Prostate gland (tissue), 2 donors: ENCODE results near the gene FAM118B. TPM values are rescaled to one million over a fixed set of nuclear protein-coding genes. Genes with fewer than 3 reads are reported as not detected.
A peak's percentile ranks its signal among the peaks of the same experiment; 100 is the strongest.

ENCODE experiments used
- DNase-seq: peaks from one replicate; pipeline ENCODE4 v3.0.0-alpha.2; 2019; ENCODE audit warnings: low spot score
- H3K27ac ChIP-seq, 2 donors: fragments of 200-600 bp; sonication (generic); 2 replicates each; pipeline ENCODE4 v1.5.1; 2017 to 2019
- H3K27me3 ChIP-seq: fragments of 200-600 bp; sonication (generic); replicated peaks from 2 replicates; pipeline ENCODE4 v1.5.1; 2019; ENCODE audit not compliant: insufficient read depth
- H3K36me3 ChIP-seq, 2 donors: fragments of 200-600 bp; sonication (generic); 1 replicate in 1 of 2; 2 replicates in 1 of 2; pipeline versions ENCODE4 v1.5.1 to v1.8.1; 2017 to 2019
- H3K4me1 ChIP-seq: fragments of 200-600 bp; sonication (generic); replicated peaks from 2 replicates; pipeline ENCODE4 v1.5.1; 2019
- H3K4me3 ChIP-seq, 2 donors: fragments of 200-600 bp; sonication (generic); 2 replicates each; pipeline ENCODE4 v1.5.1; 2017 to 2019
- H3K9me3 ChIP-seq: fragments of 200-600 bp; sonication (generic); 2 replicates; pipeline ENCODE4 v1.5.1; 2017
- POLR2A ChIP-seq: fragments of 450-650 bp; IDR thresholded peaks from one replicate; pipeline ENCODE4 v1.6.1; 2016; ENCODE audit warnings: antibody characterized with exemption, mild to moderate bottlenecking
- POLR2AphosphoS5 ChIP-seq: sonication (generic); formaldehyde crosslinking; IDR thresholded peaks from one replicate; pipeline ENCODE4 v1.6.1; 2017; ENCODE audit warnings: antibody characterized with exemption
- WGBS: methylation state at CpG from one replicate; pipeline ENCODE4 v1.1.5; 2018; 5-methylcytosine and 5-hydroxymethylcytosine counted together
- intact Hi-C: fragments of 100-400 bp; cut with DNase I; formaldehyde crosslinking; loops from one replicate; pipeline ENCODE4 v1.14.2; 2022
- total RNA-seq, 2 donors: library from RNA; depleted of rRNA; stranded (reverse); fragments of >200 nt; gene quantifications; one replicate each; pipeline ENCODE4 v1.1.0, GENCODE V29; 2016
- TF ChIP-seq, protein P1 (sequence below), 4 experiments: fragments of 200-600 bp in 2 of 4; fragments of 450-650 bp in 2 of 4; sonication (generic) in 2 of 4; IDR thresholded peaks; 1 replicate in 3 of 4; 2 replicates in 1 of 4; pipeline ENCODE4 v1.5.1; 2016 to 2019; ENCODE audit warnings: antibody characterized with exemption in 4 of 4, mild to moderate bottlenecking in 2 of 4, moderate library complexity in 2 of 4

The FAM118B gene
- total RNA-seq, 2 donors from 2014 or later = 18.9 to 21.7 TPM

DNA sequence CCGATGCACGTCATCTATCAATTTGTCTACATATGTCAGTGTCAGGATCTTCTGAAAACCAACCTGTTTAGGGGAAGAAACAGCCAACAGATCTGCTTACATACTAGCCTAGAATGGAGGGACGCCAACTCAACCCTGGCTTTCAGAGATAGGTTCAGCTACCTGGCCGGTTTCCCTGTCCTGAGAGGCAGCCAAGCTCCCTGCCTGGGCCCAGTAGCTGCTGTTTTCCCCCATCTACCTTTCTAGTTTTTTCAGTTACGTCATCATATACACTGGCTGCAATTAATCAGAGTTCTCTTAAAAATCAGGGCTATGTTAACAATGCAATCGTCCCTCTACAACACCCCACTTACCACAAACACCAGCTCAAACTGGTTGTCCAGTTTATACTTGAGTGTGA is 56.1 kb downstream of the FAM118B start:
- no peaks in the 10 kb centered on the region for H3K9me3 ChIP-seq
- H3K36me3 ChIP-seq = peaks cover 3 to 21% of the 10 kb centered on the region in 2 donors
- peak overlapping the region; percentile 77 to 95 for H3K4me3 ChIP-seq
- DNase-seq = peak; percentile 60
- TF ChIP-seq POLR2A (no peak), POLR2AphosphoS5 (no peak)
- TF ChIP-seq, protein P1, sequence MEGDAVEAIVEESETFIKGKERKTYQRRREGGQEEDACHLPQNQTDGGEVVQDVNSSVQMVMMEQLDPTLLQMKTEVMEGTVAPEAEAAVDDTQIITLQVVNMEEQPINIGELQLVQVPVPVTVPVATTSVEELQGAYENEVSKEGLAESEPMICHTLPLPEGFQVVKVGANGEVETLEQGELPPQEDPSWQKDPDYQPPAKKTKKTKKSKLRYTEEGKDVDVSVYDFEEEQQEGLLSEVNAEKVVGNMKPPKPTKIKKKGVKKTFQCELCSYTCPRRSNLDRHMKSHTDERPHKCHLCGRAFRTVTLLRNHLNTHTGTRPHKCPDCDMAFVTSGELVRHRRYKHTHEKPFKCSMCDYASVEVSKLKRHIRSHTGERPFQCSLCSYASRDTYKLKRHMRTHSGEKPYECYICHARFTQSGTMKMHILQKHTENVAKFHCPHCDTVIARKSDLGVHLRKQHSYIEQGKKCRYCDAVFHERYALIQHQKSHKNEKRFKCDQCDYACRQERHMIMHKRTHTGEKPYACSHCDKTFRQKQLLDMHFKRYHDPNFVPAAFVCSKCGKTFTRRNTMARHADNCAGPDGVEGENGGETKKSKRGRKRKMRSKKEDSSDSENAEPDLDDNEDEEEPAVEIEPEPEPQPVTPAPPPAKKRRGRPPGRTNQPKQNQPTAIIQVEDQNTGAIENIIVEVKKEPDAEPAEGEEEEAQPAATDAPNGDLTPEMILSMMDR (IDR thresholded peaks at IDR 0.05) = no peak
- 44% methylated on average over 6 of the region's 6 CpGs for WGBS
- intact Hi-C loops = loop anchor here (2.0 kb wide), 1 partner anchor 57 kb away; the partner anchor contains the start of genes FAM118B and RPUSD4
- no peaks in the 10 kb centered on the region for H3K4me1 ChIP-seq
- H3K27ac ChIP-seq = peak overlapping the region; percentile 81 to 91
- no peaks in the 10 kb centered on the region for H3K27me3 ChIP-seq

DNA sequence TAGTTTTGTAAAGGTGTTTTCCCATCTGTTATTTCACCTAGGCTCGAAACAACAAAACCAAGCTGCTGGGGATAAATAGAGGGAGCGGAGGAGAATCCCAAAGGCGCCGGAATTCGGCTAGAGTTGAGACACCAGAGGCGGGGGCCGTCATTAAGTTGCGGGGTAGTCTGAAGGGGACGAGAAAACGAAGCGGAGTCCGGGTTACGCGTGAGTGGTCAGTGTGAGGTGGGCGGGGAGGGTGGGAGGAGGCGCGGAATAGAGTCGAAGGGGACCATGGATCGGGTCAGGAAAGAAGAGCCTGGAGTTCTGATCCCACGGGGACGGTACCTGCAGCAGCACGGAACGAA is 56.8 kb downstream of the FAM118B start:
- H3K36me3 ChIP-seq = peaks cover 3 to 20% of the 10 kb centered on the region in 2 donors
- H3K4me1 ChIP-seq = no peaks in the 10 kb centered on the region
- intact Hi-C loops = no loop called here
- under 1% methylated on average over 23 of the region's 23 CpGs for WGBS
- H3K4me3 ChIP-seq = peak overlapping the region; percentile 77 to 95
- no peaks in the 10 kb centered on the region for H3K27me3 ChIP-seq
- peak overlapping the region; percentile 81 to 91 for H3K27ac ChIP-seq
- no peak for DNase-seq
- TF ChIP-seq POLR2A = no peak
- TF ChIP-seq POLR2AphosphoS5 = no peak
- TF ChIP-seq, protein P1 (IDR thresholded peaks at IDR 0.05) = no peak
- no peaks in the 10 kb centered on the region for H3K9me3 ChIP-seq

DNA sequence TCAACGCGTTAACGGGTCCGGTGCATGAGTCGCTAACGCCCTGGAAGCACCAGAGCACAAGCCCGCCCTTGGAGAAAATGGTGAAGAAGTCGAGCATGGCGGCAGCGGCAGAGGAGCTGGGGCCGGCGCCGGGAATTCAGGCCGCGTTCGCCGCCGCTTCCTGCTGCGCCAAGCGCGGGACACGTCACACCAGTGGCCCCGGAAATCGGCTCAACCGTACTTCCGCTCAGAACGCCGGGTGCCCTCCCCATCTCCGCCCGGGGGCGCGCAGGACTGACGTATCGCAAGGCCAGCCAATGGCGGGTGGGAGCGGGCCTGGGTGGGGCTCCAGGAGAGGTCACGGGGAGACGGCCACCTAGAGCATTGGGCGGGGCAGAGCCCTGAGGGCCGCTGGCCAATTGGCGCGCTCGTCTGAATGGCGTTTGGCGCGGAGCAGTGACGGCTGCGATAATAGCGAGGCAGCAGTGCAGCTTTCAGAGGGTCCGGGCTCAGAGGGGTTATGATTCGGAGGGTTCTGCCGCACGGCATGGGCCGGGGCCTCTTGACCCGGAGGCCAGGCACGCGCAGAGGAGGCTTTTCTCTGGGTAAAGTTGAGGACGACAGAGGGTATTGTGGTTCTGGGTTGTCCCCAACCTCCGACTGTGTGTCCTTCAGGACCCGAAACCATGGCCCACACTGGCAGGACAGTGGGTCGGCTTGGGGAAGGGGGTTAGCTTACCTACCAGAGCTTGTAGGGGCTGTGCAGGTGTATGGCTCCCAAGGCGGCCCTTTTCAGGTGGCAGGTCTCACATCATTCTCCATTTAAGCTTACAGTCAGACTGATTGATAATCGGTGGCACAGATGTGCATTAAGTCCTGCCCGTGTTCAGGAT is 57.4 kb downstream of the FAM118B start, which contains the start of the genes FOXRED1 and SRPRA:
FOXRED1 (plus strand) TSS at position 447 of the 872 bp plus-strand sequence; CDS start at position 500, 53 bp downstream.
SRPRA (minus strand) TSS at position 188 of the 872 bp plus-strand sequence; CDS start at position 97, 91 bp downstream.
- WGBS = under 1% methylated on average over 63 of the region's 64 CpGs
- intact Hi-C loops = no loop called here
- Histone ChIP-seq H3K27me3 (no peaks in the 10 kb centered on the region), H3K4me1 (no peaks in the 10 kb centered on the region), H3K9me3 (no peaks in the 10 kb centered on the region), H3K27ac (peak within 1 kb of the TSS; percentile 81 to 91), H3K4me3 (peak within 1 kb of the TSS; percentile 77 to 95), H3K36me3 (peaks cover 3 to 15% of the 10 kb centered on the region in 2 donors)
- peak; percentile 100 for DNase-seq
- TF ChIP-seq POLR2AphosphoS5 = peak; percentile 99
- peak; percentile 64 for TF ChIP-seq POLR2A
- TF ChIP-seq, protein P1 (IDR thresholded peaks at IDR 0.05) = peak in 2 of 4 experiments; percentile 8 to 25

DNA sequence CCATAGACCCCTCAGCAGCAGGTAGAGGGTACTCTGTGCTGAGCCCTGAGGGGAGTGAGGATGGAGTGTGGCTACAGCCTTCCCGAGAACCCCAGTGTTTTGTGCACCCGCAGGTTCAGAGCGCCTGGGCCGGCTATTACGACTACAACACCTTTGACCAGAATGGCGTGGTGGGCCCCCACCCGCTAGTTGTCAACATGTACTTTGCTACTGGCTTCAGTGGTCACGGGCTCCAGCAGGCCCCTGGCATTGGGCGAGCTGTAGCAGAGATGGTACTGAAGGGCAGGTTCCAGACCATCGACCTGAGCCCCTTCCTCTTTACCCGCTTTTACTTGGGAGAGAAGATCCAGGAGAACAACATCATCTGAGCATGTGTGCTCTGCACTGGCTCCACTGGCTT is 65.7 kb downstream of the FAM118B start:
- no peak overlapping the region for H3K4me3 ChIP-seq
- H3K27me3 ChIP-seq = no peaks in the 10 kb centered on the region
- WGBS = 95% methylated on average over 11 of the region's 11 CpGs
- H3K27ac ChIP-seq = no peak overlapping the region
- no peaks in the 10 kb centered on the region for H3K36me3 ChIP-seq
- TF ChIP-seq POLR2AphosphoS5 (no peak), POLR2A (no peak)
- TF ChIP-seq, protein P1 (IDR thresholded peaks at IDR 0.05) = no peak
- H3K4me1 ChIP-seq = no peaks in the 10 kb centered on the region
- intact Hi-C loops = no loop called here
- H3K9me3 ChIP-seq = no peaks in the 10 kb centered on the region
- no peak for DNase-seq
